ENCODE measurements around the gene LIMA1. TPM values are rescaled to one million over a fixed set of nuclear protein-coding genes. Genes with fewer than 3 reads are reported as not detected.

Gene LIMA1
- total RNA-seq, 1 donor from 2014 or later, result 40.9 TPM

DNA sequence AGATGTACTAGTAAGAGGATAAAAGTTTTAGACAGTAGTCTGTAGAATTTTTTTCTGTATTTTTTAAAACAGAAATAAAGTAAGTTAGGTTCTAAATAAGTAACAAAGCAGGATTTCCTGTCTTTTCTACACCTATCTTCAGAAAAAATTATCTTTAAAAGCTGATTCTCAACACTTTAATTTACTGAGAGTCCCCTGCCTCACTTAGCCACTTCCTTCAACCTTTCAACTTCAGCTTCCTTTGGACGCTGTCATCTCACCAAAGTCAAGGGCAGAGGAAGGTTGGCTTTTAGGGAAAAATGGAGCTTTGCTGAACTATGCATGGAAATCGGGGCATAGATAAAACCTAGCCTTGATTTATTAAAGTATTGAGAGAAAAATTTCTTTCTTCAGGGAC, 71.3 kb downstream of the LIMA1 start:
- DNase-seq (ENCODE audit: low spot score, unreplicated experiment), result no peak
- Mint-ChIP-seq H3K4me3 (ENCODE audit: low read depth) (no peak overlapping the region), H3K27ac (no peak overlapping the region), H3K9me3 (ENCODE audit: low read depth) (no peaks in the 10 kb centered on the region), H3K4me1 (ENCODE audit: low read depth) (no peaks in the 10 kb centered on the region), H3K27me3 (no peaks in the 10 kb centered on the region), H3K36me3 (ENCODE audit: insufficient read depth) (peaks cover 7% of the 10 kb centered on the region)
- TF ChIP-seq, protein P1, sequence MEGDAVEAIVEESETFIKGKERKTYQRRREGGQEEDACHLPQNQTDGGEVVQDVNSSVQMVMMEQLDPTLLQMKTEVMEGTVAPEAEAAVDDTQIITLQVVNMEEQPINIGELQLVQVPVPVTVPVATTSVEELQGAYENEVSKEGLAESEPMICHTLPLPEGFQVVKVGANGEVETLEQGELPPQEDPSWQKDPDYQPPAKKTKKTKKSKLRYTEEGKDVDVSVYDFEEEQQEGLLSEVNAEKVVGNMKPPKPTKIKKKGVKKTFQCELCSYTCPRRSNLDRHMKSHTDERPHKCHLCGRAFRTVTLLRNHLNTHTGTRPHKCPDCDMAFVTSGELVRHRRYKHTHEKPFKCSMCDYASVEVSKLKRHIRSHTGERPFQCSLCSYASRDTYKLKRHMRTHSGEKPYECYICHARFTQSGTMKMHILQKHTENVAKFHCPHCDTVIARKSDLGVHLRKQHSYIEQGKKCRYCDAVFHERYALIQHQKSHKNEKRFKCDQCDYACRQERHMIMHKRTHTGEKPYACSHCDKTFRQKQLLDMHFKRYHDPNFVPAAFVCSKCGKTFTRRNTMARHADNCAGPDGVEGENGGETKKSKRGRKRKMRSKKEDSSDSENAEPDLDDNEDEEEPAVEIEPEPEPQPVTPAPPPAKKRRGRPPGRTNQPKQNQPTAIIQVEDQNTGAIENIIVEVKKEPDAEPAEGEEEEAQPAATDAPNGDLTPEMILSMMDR (IDR thresholded peaks at IDR 0.05; ENCODE audit: unreplicated experiment), result no peak

DNA sequence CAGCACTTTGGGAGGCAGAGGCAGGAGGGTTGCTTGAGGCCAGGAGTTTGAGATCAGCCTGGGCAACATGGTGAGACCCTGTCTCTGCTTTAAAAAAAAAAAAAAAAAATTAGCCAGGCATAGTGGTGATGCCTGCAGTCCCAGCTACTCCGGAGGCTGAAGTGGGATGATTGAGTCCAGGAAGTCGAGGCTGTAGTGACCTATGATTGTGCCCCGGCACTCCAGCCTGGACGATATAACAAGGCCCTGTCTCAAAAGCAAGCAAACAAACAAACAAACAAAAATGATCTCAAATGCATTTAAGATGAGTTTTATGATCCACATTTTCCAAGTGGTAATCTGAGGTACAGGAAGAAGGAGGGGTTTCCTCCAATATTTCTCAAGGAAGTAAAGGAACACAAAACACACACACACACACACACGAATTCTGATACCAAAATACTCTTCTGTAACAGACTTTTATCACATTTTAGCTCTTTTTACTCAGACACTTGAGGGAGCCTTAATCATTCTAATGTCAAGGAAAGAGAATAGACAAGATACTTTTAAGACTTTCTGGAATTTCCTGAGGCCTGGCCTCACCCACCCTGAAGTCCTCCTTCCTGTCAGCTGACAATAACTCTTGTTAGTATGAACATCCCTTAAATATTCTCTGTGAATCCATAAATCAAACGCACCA, 71.8 kb downstream of the LIMA1 start:
- Mint-ChIP-seq H3K36me3 (ENCODE audit: insufficient read depth) (peaks cover 6% of the 10 kb centered on the region), H3K4me1 (ENCODE audit: low read depth) (no peaks in the 10 kb centered on the region), H3K27ac (peak overlapping the region; percentile 34), H3K9me3 (ENCODE audit: low read depth) (no peaks in the 10 kb centered on the region), H3K27me3 (no peaks in the 10 kb centered on the region), H3K4me3 (ENCODE audit: low read depth) (no peak overlapping the region)
- TF ChIP-seq, protein P1 (IDR thresholded peaks at IDR 0.05; ENCODE audit: unreplicated experiment), result no peak
- no peak for DNase-seq (ENCODE audit: low spot score, unreplicated experiment)

DNA sequence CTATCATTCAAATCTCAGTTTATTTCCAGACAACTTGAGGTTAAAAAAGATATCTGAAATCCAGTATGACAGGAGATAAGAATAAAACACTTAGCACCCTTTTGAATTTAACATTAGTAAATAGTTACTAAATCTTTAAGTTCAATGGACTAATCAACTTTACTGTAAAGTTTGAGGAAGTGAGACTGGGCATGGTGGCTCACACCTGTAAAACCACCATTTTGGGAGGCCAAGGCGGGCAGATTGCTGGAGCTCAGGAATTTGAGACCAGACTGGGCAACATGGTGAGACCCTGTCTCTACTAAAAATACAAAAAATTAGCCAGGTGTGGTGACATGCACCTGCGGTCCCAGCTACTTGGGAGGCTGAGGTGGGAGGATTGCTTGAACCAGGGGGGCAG, 75.9 kb downstream of the LIMA1 start:
- Mint-ChIP-seq H3K4me1 (ENCODE audit: low read depth) (peaks cover 4% of the 10 kb centered on the region), H3K27me3 (no peaks in the 10 kb centered on the region), H3K9me3 (ENCODE audit: low read depth) (no peaks in the 10 kb centered on the region), H3K4me3 (ENCODE audit: low read depth) (no peak overlapping the region), H3K36me3 (ENCODE audit: insufficient read depth) (peaks cover 5% of the 10 kb centered on the region), H3K27ac (no peak overlapping the region)
- TF ChIP-seq, protein P1 (IDR thresholded peaks at IDR 0.05; ENCODE audit: unreplicated experiment), result no peak
- no peak for DNase-seq (ENCODE audit: low spot score, unreplicated experiment)

DNA sequence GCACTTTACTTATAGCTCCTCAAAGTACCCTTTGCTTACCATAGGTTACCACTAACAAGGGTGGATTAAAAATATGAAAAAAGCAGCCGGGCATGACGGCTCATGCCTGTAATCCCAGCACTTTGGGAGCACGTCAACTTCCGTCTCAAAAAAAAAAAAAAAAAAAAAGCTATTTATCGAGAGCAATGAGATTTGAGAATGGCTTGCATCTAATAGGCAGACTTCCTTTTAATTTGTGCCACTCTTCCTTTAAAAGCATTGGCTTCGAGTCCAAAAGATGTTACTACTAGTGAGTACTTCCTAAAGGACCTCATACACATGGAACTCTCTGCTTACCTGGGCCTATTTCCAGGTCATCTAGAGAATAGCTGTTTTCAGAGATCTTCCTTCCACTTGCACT, 77.7 kb downstream of the LIMA1 start:
- no peak for DNase-seq (ENCODE audit: low spot score, unreplicated experiment)
- Mint-ChIP-seq H3K9me3 (ENCODE audit: low read depth) (no peaks in the 10 kb centered on the region), H3K27ac (no peak overlapping the region), H3K4me3 (ENCODE audit: low read depth) (no peak overlapping the region), H3K4me1 (ENCODE audit: low read depth) (peaks cover 13% of the 10 kb centered on the region), H3K36me3 (ENCODE audit: insufficient read depth) (peaks cover 6% of the 10 kb centered on the region), H3K27me3 (no peaks in the 10 kb centered on the region)
- TF ChIP-seq, protein P1 (IDR thresholded peaks at IDR 0.05; ENCODE audit: unreplicated experiment), result no peak

DNA sequence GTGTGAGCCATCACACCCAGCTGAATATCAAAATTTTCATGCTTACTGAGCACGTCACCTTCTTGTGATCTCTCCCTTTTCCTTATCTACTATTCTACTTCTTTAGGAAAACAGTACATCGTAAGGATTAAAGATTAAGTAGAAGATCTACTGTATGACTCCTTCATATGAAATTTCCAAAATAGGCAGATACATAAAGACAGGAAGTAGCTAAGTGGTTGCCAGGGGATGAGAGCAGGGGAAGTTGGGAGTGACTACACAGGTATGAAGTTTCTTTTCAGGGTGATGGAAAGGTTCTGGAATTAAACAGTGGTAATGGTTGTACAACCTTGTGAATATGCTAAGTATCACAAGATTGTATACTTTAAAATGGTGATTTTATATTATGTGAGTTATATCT, 79.6 kb downstream of the LIMA1 start:
- TF ChIP-seq, protein P1 (IDR thresholded peaks at IDR 0.05; ENCODE audit: unreplicated experiment), result no peak
- peaks cover 13% of the 10 kb centered on the region for H3K4me1 Mint-ChIP-seq (ENCODE audit: low read depth)
- peaks cover 13% of the 10 kb centered on the region for H3K36me3 Mint-ChIP-seq (ENCODE audit: insufficient read depth)
- no peaks in the 10 kb centered on the region for H3K27me3 Mint-ChIP-seq
- no peak for DNase-seq (ENCODE audit: low spot score, unreplicated experiment)
- no peak overlapping the region for H3K27ac Mint-ChIP-seq
- H3K4me3 Mint-ChIP-seq (ENCODE audit: low read depth), result no peak overlapping the region
- H3K9me3 Mint-ChIP-seq (ENCODE audit: low read depth), result no peaks in the 10 kb centered on the region
